ENCODE results near the gene DAGLA.

The DAGLA gene

DNA sequence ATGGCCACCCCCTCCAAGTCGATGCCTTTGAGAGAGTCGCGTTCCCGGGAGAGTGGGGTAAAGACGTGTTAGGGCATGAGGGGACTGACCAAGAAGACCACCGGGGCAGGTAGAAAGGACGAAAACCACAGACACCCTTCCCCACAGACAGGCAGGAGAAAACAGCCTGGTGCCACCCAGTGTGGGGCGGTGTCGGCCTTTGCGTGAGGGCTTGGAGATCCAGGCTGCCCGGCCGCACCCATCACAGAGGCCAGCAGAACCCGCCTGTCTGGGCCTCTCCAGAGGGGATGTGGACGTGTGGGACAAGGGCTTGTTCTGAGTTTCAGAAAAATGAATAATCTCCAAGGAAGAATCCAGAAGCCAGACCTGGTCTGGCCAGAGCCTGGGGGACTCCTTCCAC, 30.8 kb downstream of the DAGLA start:
- no peak for DNase-seq (ENCODE audit: low spot score)

DNA sequence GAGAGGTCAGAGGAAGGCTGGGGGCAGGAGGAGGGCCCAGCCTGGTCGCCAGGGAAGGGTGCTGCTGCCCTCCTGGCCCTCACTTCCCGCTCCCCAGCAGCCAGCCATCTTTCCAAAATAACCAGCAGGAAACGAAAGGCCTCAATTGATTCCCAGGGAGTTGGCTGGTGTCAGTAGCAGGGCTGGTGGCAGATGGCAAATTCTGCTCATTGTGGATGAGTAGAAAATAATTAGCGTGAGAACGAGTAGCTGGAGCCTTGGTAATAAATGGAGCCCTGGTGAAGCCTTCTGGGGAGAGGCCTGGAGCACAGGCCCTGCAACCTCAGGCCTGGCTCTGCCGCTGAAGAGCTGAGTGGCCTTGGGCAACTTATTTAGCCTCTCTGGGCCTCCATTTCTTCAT, 31.3 kb downstream of the DAGLA start:
- peak; percentile 95 for DNase-seq (ENCODE audit: low spot score)

DNA sequence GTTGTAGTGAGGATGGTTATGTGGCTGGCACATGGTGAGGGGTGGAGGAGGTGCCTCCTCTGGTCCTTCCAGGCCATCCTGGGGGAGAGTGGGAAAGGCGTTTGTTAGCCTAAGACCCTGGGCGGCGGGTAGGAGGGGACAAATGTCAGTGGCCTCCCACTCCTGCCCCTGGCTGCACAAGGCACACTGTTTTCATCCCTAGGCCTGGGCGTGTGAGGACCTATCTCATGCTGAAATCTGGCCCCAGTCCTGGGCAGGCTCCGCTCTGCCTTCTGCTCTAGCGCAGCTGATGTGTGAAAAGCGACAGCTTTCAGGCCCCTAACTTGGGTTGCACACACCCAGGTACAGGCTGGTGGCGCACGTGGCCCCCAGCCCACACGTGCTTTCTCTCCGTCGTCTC, 32.1 kb downstream of the DAGLA start:
- DNase-seq (ENCODE audit: low spot score), result peak; percentile 42

DNA sequence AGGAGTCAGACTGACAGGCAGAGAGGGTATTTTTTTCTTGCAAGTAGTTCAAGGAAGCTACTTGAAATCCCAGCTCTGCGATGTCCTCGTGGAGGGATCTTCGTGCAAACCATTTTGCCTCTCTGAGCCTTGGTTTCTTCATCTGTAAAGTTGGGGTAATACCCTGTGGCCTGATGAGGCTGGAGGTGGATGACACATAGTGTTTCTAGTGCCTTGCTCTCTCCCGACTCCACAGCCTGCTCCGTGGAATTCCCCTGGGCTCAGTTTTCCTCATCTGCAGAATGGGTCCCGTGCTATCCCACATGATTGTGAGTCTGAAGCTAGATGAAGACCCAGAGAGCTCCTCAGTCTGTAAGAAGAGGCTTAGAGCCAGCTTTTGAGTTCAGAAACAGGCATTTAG, 32.7 kb downstream of the DAGLA start:
- DNase-seq (ENCODE audit: low spot score), result no peak

DNA sequence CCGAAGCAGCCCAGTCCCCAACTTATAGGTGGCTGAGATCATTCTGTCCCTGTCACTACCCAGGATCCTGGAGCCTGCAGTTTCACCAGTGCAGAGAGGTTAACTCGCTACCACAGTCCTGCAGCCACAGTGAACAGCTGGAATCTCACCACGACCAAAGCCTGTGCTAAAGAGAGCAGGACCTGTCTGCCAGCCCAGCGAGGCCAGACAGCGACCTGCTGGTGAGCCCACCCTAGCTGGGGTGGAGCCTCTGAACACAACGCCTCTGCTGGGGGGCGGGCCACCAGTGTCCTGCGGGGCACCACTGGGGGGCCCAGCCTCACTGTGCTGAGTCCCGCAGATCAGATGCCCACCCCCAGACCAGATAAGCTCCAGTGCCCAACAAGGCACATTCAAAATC, 33.3 kb downstream of the DAGLA start:
- no peak for DNase-seq (ENCODE audit: low spot score)

DNA sequence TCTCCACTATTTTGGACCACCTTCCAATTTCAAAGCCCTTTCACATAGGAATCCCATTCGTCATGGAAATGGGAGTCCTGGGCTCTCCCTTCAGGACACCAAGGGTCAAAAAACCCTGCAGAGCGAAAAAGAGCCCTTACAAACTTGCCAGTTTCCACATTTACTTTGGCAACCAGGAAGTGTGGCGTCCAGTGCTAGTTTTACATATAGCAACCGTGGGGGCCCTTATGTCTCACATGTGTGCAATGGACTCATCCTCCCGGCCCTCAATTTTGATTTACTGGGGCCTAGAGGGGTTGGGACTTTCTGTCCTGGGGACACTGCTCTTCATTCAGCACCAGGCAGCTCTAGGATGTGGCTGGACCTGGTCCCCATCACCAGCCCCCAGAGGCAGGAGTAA, 33.7 kb downstream of the DAGLA start:
- no peak for DNase-seq (ENCODE audit: low spot score)

DNA sequence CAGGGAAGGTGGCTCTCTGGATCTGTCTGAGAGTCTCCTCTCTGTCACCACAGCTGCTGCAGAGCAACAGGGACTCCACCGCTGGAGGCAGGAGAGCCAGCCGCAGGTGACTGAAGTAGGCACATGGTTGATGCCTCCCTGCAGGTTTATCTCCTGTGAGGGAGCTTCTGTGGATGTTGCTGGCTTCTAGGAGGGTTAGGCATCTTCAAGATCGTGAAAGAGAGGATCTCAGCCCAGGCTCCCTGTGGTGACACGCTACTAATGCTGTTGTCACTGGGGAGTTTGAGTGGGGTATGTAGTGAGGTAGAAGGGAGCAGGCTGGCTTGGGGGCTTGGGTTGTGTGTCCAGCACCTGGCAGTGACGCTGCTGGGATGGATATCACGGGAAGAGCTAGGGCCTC, 34.1 kb downstream of the DAGLA start:
- DNase-seq (ENCODE audit: low spot score), result no peak

DNA sequence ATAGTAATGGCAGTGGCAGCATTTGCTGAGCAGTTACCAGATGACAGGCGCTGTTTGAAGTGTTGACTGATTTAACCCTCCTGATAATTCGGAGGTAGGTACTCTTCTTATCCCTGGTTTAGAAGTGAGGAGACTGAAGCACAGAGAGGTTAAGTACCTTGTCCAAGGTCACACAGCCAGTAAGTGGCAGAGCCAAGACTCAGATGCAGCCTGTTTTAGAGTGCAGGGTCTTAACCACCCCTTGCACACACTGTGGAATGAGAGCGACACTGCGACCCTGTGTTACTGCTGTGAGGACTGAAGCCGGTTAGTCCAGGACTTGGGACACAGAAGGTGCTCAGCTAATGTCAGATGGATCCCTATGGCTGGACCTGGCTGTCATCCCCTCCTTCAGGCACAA, 34.7 kb downstream of the DAGLA start:
- no peak for DNase-seq (ENCODE audit: low spot score)

DNA sequence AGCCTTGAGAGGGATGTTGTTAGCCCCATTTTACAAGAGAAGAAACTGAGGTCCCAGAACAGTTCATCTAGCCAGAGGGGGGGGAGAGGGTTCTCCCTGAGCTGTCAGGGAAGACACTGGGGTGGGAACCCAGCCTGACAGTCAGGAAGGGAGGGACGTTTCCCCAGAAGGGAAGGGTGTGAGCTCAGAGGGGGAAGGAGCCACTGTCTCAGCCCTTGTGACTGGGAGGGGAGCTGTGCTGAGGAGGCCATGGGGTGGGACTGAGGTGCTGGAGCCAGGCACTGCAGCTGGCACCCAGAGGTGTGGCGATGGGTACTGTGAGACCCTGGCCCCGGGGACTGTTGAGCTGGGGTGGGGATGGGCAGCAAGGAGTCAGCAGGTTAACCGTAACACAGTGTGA, 35.7 kb downstream of the DAGLA start:
- DNase-seq (ENCODE audit: low spot score), result no peak

DNA sequence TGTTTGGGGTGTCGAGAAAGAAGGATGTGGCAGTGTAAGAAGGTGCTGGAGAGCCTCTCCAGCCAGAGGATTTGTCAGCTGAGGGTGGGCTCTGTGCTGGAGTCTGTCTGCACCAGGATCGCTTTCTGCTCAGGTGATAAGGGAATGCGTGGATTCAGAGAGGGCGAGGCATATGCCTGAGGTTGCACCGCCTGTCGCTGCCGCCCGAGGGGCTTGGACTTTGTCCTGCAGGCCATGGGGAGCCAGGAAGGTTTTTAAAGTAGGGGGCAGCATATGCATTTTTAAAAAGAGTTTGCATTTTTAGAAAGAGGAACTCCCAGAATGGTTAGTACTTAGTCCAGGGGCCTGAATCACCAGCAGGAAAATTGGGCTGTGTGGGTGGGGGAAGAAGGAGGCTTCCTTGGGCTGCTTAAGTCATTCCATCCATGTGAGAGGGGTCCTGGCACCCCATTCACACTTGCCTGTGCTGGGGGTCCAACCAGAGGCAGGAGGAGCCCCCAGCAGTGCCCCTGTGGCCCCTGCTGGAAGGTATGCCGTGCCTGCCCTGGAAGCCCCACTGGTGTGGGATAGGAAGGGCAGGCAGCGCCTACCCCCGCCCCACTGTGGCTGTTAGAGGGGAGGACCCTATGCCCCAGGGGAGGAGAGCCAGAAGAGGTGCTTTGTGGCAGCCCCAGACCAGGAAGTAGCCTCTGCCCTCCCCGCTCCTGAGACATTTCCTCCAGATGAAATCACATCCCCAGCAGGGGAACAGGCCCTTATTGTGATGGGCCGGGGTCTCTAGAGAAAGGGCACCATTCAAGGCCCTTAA, 36.5 kb downstream of the DAGLA start:
- DNase-seq (ENCODE audit: low spot score), result no peak

DNA sequence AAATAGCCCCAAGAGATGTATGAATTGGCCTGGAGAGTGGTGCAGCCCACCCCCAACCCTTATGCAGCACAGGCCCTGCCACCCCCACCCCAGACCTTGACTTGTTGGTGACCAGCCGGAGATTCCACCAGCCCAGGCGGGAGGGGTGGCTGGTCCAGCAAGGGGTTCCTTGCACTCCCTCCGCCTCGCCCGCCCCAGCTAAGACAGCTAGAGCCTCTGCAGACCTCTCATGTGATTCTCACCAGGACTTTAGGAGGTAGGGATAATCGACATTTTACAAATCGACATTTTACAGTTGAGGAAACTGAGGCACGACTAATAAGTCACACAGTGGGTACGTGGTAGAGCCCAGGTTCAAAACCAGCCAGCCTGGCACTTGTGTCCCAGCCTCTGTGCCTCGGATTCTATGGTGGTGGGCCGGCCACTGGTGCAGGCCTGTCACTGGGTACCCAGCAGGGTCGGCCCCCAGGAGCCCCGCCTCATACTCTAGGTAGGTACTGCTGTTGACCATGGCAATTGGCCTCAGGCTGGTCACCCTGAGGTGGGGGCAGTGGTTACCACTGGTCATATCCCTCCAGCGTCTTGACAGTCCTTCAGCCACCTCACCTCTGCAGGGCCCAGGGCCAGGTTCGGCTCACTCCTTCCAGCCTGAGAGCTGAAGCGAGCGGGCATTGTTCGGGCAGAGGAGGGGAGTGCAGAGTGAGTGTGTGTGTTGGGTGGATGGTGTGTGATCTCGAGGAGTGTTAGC, 37.3 kb downstream of the DAGLA start:
- no peak for DNase-seq (ENCODE audit: low spot score)

DNA sequence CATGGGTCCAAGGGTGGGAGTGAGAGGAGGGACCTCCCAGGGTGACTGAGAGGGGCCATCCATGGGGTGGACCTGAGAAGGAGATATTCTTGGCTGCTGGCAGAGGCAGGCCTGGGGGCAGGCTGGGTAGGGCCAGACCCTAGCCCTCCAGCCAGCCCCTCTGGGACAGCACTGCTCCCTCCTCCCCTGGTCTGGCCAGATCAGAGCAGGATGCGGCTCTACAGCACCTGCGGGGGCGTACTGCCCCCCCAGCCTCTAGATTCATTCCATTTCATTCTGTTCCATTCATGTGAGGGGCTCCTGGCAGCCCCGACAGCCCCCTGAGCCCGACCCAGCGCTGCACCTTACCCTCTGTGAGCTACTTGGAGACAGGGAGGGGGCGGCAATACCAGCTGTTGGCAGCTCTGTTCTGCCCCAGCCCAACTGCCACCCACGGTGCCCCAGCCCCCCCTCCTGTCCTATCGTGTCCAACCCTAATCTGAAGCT, 37.9 kb downstream of the DAGLA start:
- DNase-seq (ENCODE audit: low spot score), result no peak

DNA sequence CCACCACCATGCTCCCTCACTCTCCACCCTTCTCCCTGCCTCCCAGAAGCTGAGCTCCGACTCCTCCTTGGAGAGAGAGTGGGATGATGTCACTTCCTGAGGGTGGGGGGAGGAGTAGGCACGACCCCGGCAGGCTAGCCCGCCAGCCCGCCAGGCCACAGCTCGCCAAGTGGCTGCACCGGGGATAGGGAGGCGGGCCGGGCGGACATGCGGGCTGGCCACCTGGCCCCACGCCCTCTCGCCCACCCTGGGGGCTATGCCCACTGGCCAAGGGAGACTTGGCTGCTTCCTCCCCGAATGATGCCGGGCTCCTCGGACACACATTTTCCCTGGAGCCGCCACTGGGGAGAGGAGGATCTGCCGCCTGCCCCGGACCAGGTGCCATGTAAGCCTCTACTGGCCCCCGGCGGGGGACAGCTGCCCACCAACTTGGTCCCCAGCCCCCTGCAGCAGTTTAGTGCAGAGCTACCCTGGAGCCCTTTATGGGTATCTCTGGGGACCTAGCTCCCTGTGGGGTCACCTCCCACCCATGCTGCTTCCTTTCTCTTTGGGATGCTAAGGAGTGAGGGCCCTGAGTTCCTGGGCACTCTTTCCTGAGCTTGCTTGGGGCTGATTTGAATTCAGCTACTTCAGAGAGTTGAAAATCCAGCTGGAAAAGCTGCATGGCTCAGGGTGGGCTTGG, 38.6 kb downstream of the DAGLA start:
- DNase-seq (ENCODE audit: low spot score), result no peak

DNA sequence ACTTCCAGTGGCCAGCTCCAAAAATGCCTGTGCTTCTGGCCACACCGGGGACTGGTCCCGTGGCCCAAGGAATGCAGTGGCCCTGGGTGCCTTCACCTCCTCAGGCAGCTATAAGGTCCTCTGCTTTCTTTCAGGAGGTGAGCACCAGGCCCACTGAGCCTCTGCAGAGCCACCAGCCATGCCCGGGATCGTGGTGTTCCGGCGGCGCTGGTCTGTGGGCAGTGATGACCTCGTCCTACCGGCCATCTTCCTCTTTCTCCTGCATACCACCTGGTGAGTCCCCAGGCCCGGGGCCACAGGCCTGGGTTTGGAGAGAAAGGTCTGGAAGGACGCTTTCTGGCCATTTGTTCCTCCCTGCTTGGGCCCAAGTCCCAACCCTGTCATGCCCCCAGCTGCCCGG, 39.8 kb downstream of the DAGLA start:
- DNase-seq (ENCODE audit: low spot score), result no peak

DNA sequence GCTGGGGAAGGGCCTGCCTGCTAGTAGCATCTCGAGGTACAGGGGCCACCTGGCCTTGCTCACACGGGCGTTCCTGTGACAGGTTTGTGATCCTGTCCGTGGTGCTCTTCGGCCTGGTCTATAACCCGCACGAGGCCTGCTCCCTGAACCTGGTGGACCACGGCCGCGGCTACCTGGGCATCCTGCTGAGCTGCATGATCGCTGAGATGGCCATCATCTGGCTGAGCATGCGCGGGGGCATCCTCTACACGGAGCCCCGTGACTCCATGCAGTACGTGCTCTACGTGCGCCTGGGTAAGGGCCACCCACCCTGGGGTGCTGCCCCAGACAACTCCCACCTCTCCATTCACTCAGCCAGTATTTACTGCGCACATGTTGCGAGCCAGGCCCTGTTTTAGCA, 40.4 kb downstream of the DAGLA start:
- no peak for DNase-seq (ENCODE audit: low spot score)

DNA sequence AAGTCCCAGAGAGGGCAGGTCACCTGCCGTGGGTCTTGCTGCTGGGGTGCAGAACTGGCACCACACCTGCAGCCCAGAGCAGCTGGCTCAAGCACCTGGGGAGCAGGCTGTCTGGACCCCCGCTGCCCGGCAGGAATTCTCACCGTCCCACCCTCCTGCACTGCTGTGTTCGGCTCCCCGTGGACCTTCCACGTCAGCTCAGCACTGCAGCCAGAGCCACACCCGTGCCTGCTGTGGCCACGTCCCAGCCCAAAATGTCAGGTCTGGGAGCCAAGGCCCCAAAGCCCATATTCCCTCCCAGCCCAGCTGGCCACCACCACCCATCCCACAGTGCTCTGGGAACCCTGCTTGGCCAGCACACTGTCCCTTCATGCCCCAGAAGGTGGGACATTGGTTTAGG, 44.2 kb downstream of the DAGLA start:
- no peak for DNase-seq (ENCODE audit: low spot score)

DNA sequence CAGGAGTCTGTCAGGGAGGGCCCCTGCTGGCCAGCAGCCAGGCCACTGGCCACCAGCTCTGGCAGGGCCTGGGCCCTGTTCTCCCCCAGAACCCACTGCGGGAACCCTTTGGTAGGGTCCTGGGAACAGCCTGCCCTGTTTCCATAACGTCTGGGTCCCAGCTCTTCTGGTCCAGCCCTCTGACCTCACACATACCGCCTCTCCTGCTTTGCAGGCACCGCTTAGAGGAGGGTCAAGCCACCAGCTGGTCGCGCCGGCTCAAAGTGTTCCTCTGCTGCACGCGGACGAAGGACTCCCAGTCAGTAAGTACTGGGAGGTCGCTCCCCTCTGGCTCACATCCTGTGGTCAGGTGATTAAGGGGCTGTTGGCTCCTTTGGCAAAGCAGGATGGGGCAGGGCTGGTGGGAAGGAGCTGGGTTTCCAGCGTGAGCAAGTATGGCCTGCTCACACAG, 45.6 kb downstream of the DAGLA start:
- no peak for DNase-seq (ENCODE audit: low spot score)

DNA sequence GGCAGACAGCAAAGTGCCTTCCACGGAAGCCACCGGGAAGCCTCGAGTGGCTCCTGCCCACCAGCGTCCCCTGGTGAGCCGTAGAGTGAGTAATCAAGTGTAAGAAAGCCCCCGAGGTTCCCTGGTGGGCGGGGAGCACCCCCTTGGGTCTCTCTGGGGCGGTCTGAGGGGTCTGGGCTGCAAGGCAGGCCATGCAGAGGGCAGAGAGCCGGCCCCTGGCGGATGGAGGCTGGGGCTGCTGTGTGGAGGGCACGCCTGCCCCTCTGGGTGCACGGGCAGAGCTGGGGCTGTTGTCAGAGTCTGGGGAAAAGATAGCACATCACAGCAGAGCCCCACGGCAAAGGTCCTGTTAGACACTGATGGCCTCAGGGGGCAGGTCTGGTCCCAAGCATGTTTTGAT, 46.6 kb downstream of the DAGLA start:
- DNase-seq (ENCODE audit: low spot score), result no peak

DNA sequence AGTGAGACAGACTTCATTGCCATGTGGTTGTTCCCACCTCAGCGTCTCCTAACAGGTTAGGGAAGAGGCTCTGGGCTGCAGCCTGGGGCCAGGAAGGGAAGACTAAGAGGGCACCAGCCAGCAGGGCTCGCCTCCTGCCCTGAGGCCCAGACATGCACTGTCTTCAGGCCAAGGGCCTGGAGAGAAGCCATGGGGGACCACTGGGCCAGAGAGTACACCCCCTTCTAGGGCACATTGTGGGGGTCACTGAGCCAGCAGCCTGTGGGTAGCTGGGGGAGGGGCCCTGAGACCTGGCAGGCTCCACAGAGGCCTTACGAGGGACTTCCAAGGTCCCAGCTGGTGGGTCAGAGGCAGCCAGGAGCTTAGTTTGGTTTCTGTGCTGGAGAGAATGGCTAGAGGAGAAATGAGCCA, 47.2 kb downstream of the DAGLA start:
- peak; percentile 76 for DNase-seq (ENCODE audit: low spot score)

DNA sequence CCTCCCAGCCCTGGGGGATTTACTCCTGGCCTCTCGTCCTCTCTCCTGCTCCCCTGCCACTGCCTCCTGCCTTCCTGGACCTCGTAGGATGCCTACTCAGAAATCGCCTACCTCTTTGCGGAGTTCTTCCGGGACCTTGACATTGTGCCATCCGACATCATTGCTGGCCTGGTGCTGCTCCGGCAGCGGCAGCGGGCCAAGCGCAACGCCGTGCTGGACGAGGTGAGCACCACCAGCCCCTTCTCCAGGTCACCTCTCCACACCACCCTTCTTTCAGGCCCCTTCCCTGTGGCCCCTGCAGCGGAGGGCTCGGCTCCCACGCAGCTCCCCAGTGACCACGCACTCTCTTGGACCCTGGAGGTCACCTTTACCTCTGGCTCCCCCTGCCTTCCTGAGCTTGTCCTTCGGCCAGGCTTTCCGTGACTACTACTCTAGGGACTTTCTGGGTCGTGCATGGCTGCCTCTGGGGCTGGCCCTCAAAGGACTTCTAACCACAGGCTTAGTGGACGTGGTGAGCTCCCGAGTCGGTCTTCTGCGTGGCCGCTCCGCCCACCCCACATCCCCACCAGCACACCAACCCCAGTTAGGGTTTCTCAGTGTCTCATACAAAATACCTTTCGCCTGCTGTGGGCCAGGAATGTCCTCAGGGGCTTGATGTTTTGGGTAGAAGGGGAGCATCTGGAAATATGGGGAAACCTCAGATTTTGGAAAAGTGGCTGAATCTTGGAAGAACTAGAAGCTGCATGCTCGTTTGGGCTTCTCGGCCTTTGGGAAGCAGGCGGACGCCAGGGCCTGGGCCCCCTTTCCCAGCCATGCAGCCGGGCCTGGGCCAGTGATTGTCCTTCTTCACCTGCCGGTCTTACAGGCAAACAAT, 48.1 kb downstream of the DAGLA start:
- DNase-seq (ENCODE audit: low spot score), result no peak

DNA sequence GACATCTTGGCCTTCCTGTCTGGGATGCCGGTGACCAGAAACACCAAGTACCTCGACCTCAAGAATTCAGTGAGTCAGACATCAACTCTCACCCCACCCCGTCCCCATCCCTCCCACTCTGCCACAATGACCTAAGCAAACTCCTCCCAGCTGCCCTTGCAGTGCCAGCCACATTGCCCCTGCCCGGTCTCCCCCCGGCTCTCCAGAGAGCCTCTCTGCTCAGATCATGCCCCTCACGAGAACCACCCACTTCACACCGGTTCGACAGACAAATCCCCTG, 48.7 kb downstream of the DAGLA start:
- DNase-seq (ENCODE audit: low spot score), result no peak

Measured in cerebellar cortex (tissue), 1 donor.